ENCODE data around the gene CX3CR1. TPM values are rescaled to one million over a fixed set of nuclear protein-coding genes. Genes with fewer than 3 reads are reported as not detected.

The CX3CR1 gene, protein sequence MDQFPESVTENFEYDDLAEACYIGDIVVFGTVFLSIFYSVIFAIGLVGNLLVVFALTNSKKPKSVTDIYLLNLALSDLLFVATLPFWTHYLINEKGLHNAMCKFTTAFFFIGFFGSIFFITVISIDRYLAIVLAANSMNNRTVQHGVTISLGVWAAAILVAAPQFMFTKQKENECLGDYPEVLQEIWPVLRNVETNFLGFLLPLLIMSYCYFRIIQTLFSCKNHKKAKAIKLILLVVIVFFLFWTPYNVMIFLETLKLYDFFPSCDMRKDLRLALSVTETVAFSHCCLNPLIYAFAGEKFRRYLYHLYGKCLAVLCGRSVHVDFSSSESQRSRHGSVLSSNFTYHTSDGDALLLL
- total RNA-seq (under 1 TPM; 0.29 to 0.33 TPM), polyA plus RNA-seq (1 to 10 TPM; 1.6 to 3.7 TPM)

DNA sequence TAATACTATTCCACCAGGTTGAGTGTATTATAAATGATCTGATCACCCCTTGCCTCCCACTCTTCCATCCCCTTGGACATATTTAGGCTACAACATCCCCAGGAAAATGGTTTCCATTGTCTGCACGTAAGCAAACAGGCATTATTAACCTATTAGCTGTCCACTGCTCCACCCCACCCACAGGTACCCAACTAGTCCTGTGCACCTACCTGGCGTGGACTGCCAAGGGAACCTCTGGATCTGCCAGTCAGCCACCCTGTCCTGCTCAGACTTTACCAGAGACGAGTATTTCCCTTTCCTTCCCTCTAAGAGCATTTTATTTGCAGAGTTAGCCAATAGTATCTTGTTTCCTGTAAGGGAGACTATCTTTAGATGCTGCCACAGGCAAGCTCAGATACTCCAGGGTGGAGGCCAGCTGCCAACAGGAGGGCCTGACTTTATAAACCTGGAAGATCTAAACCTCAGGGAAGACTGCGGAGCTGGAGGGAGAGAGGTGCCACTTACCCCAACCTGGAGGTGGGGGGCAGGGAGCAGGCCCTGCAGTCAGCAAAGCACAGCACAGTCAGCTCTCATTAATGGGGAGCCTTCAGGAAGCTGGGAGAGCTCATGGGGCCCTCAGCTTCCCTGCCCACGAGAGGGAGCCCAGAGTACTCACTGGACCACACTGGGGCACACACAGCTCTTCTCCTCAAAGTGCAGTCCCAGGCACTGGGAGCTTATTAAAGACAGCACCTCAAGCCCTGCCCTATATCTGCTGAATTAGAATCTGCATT is at the start of gene CX3CR1:
TSS of gene CX3CR1 (minus strand) at position 292 of the 773 bp plus-strand sequence. CDS start 13,527 bp downstream, outside the sequence.
- intact Hi-C loops (cut with micrococcal nuclease) = no loop called here
- Mint-ChIP-seq H3K9me3 (no peaks in the 10 kb centered on the region), H3K27me3 (peaks cover 0 to 3% of the 10 kb centered on the region in 2 donors), H3K4me1 (peaks cover 23 to 40% (median 31%) of the 10 kb centered on the region in 4 donors), H3K36me3 (no peaks in the 10 kb centered on the region), H3K27ac (peak within 1 kb of the TSS in 3 of 7 donors; percentile 52 to 85 (median 56)), H3K4me3 (peak within 1 kb of the TSS in 5 of 8 donors; percentile 33 to 80 (median 56))
- no peak within 1 kb of the TSS for H3K27ac ChIP-seq (ENCODE audit: low read depth, low read length)
- ChIA-PET CTCF (ENCODE audit: partially characterized antibody) (interaction anchor here (1.1 to 18.4 kb wide), 6 partner anchors 8 to 152 kb away, joined by 4 to 427 read pairs (median 22); partner anchors contain the start of gene XIRP1), POLR2A (ENCODE audit: partially characterized antibody) (interaction anchor here (0.9 to 1.7 kb wide), 3 partner anchors 8 to 45 kb away, joined by 3 to 4 read pairs (median 4); no protein-coding TSS in a partner anchor)
- H3K4me3 ChIP-seq (ENCODE audit: low read length in 2 of 2) = no peak within 1 kb of the TSS
- H3K4me1 ChIP-seq (ENCODE audit: insufficient read depth, low read length) = peaks cover 22% of the 10 kb centered on the region
- no peaks in the 10 kb centered on the region for H3K9me3 ChIP-seq (ENCODE audit: control insufficient read depth in 1 of 2, low read length in 2 of 2)
- no peaks in the 10 kb centered on the region for H3K36me3 ChIP-seq (ENCODE audit: insufficient read depth, low read length)
- no peak for DNase-seq
- H3K27me3 ChIP-seq (ENCODE audit: insufficient read depth, low read length) = no peaks in the 10 kb centered on the region

DNA sequence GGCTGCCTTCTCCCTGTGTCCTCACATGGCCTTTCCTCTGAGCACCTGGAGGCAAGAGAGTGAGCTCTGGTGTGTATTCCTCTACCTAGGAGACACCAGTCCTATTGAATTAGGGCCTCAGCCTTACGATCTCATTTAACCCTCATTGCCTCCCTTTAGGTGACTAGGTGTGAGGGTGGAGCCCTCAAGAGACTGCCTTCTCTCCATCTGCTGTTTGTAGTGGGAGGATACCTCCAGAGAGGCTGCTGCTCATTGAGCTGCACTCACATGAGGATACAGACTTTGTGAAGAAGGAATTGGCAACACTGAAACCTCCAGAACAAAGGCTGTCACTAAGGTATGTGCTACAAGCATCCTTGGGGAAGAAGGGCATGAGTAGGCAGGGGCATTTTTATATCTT is 49.7 kb upstream of the CX3CR1 start, which contains the start of gene CCR8:
TSS of gene CCR8 (plus strand) at position 217 of the 400 bp plus-strand sequence. CDS start 2,623 bp downstream, outside the sequence.
- ChIA-PET CTCF (ENCODE audit: partially characterized antibody) (interaction anchor here (1.0 to 1.7 kb wide), 3 partner anchors 37 to 49 kb away, joined by 3 to 5 read pairs (median 4); no protein-coding TSS in a partner anchor), POLR2A (ENCODE audit: partially characterized antibody) (no interaction called here)
- peak in 3 of 5 donors; percentile 16 to 42 (median 16) for DNase-seq
- Histone ChIP-seq H3K9me3 (ENCODE audit: control insufficient read depth in 1 of 2, low read length in 2 of 2) (no peaks in the 10 kb centered on the region), H3K27ac (ENCODE audit: low read depth, low read length) (peak within 1 kb of the TSS; percentile 62), H3K4me3 (ENCODE audit: low read length in 2 of 2) (peak within 1 kb of the TSS in 1 of 2 donors; percentile 22), H3K27me3 (ENCODE audit: insufficient read depth, low read length) (no peaks in the 10 kb centered on the region), H3K4me1 (ENCODE audit: insufficient read depth, low read length) (peaks cover 38% of the 10 kb centered on the region), H3K36me3 (ENCODE audit: insufficient read depth, low read length) (no peaks in the 10 kb centered on the region)
- peaks cover 0 to 4% (median 0%) of the 10 kb centered on the region in 8 donors for H3K9me3 Mint-ChIP-seq
- H3K36me3 Mint-ChIP-seq = peaks cover 0 to 14% of the 10 kb centered on the region in 2 donors
- H3K27ac Mint-ChIP-seq = peak within 1 kb of the TSS; percentile 80 to 96 (median 92)
- intact Hi-C loops (cut with micrococcal nuclease) = loop anchor here (2.0 kb wide), 1 partner anchor 15 kb away; no protein-coding TSS in a partner anchor
- H3K4me3 Mint-ChIP-seq = peak within 1 kb of the TSS; percentile 75 to 94 (median 87)
- peaks cover 26 to 73% (median 40%) of the 10 kb centered on the region in 4 donors for H3K4me1 Mint-ChIP-seq
- H3K27me3 Mint-ChIP-seq = no peaks in the 10 kb centered on the region

GRCh38 chr3:39327746-39328349 is 48.0 kb upstream of the CX3CR1 start:
- no peaks in the 10 kb centered on the region for H3K36me3 ChIP-seq (ENCODE audit: insufficient read depth, low read length)
- H3K36me3 Mint-ChIP-seq = peaks cover 0 to 2% of the 10 kb centered on the region in 2 donors
- peak; percentile 10 to 79 (median 33) for DNase-seq
- no peak overlapping the region for H3K4me3 ChIP-seq (ENCODE audit: low read length in 2 of 2)
- H3K27me3 ChIP-seq (ENCODE audit: insufficient read depth, low read length) = no peaks in the 10 kb centered on the region
- peaks cover 32 to 82% (median 49%) of the 10 kb centered on the region in 4 donors for H3K4me1 Mint-ChIP-seq
- CTCF ChIA-PET (ENCODE audit: partially characterized antibody) = no interaction called here
- POLR2A ChIA-PET (ENCODE audit: partially characterized antibody) = no interaction called here
- peak overlapping the region; percentile 57 to 96 (median 90) for H3K27ac Mint-ChIP-seq
- H3K9me3 ChIP-seq (ENCODE audit: control insufficient read depth in 1 of 2, low read length in 2 of 2) = no peaks in the 10 kb centered on the region
- H3K27me3 Mint-ChIP-seq = no peaks in the 10 kb centered on the region
- H3K27ac ChIP-seq (ENCODE audit: low read depth, low read length) = peak overlapping the region; percentile 62
- H3K4me1 ChIP-seq (ENCODE audit: insufficient read depth, low read length) = peaks cover 52% of the 10 kb centered on the region
- intact Hi-C loops (cut with micrococcal nuclease) = loop anchor here (2.0 kb wide), 1 partner anchor 17 kb away; no protein-coding TSS in a partner anchor
- H3K9me3 Mint-ChIP-seq = peaks cover 0 to 4% (median 0%) of the 10 kb centered on the region in 8 donors
- H3K4me3 Mint-ChIP-seq = peak overlapping the region in 6 of 8 donors; percentile 3 to 54 (median 37)

DNA sequence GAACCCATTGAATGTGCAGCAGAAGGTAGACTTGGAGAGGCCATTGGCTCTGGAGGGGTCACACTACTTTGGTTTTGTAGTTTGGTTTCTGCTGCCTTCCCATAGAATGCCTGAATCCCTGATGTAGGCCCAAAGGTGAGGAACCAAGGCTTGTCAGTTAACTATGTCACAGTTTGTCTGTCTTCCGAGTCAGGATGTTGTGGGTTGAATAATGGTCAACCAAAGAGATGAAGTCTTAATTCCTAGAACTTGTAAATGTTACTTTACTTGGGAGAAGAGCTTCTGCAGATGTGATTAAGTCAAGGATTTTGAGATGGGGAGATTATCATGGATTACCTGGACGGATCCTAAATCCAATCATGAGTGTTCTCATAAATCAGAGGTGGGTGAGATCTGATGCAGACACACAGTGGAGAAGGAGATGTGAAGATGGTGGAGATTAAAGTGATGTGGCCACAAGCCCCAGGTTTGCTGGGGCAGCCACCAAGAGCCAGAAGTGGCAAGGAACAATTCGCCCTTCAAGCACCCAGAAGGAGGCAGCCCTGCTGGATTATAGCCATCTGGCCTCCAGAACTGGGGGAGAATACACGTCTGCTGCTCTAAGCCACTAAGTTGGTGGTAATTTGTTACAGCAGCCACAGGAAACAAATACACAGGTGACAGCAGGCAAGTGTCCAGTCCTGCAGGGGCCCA is 47.4 kb upstream of the CX3CR1 start:
- peak overlapping the region; percentile 78 to 96 (median 90) for H3K27ac Mint-ChIP-seq
- Histone ChIP-seq H3K4me3 (ENCODE audit: low read length in 2 of 2) (no peak overlapping the region), H3K9me3 (ENCODE audit: control insufficient read depth in 1 of 2, low read length in 2 of 2) (no peaks in the 10 kb centered on the region), H3K36me3 (ENCODE audit: insufficient read depth, low read length) (no peaks in the 10 kb centered on the region), H3K27me3 (ENCODE audit: insufficient read depth, low read length) (no peaks in the 10 kb centered on the region), H3K27ac (ENCODE audit: low read depth, low read length) (peak overlapping the region; percentile 62), H3K4me1 (ENCODE audit: insufficient read depth, low read length) (peaks cover 59% of the 10 kb centered on the region)
- DNase-seq = no peak
- intact Hi-C loops (cut with micrococcal nuclease) = no loop called here
- no peaks in the 10 kb centered on the region for H3K9me3 Mint-ChIP-seq
- ChIA-PET POLR2A (ENCODE audit: partially characterized antibody) (no interaction called here), CTCF (ENCODE audit: partially characterized antibody) (no interaction called here)
- peak overlapping the region in 6 of 8 donors; percentile 11 to 54 (median 22) for H3K4me3 Mint-ChIP-seq
- peaks cover 0 to 2% of the 10 kb centered on the region in 2 donors for H3K36me3 Mint-ChIP-seq
- H3K4me1 Mint-ChIP-seq = peaks cover 35 to 82% (median 52%) of the 10 kb centered on the region in 4 donors
- H3K27me3 Mint-ChIP-seq = no peaks in the 10 kb centered on the region

DNA sequence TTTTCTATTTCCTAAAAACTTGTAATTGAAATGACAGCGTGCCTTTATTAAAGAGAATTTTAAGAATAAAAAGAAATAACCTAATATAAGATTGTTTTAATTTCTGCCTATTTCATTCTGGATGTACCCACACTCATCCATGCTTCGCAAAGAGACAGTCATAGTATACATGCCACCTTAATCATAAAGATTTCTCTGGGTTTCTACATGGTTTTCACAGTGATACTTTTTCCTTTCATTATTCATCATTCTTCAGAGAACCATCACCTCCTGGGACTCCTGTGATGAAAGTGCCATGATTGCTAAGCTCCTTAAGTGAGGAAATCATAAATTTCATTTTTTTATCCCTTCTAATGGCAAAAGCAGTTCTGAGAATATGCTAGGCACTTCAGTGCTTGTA is 45.4 kb upstream of the CX3CR1 start:
- no peak overlapping the region for H3K4me3 Mint-ChIP-seq
- no peaks in the 10 kb centered on the region for H3K27me3 ChIP-seq (ENCODE audit: insufficient read depth, low read length)
- intact Hi-C loops (cut with micrococcal nuclease) = no loop called here
- H3K27ac ChIP-seq (ENCODE audit: low read depth, low read length) = no peak overlapping the region
- ChIA-PET POLR2A (ENCODE audit: partially characterized antibody) (no interaction called here), CTCF (ENCODE audit: partially characterized antibody) (no interaction called here)
- H3K4me3 ChIP-seq (ENCODE audit: low read length in 2 of 2) = no peak overlapping the region
- no peak for DNase-seq
- H3K27ac Mint-ChIP-seq = peak overlapping the region in 4 of 7 donors; percentile 3 to 90 (median 28)
- H3K9me3 Mint-ChIP-seq = no peaks in the 10 kb centered on the region
- peaks cover 43 to 85% (median 58%) of the 10 kb centered on the region in 4 donors for H3K4me1 Mint-ChIP-seq
- H3K36me3 Mint-ChIP-seq = no peaks in the 10 kb centered on the region
- H3K4me1 ChIP-seq (ENCODE audit: insufficient read depth, low read length) = peaks cover 69% of the 10 kb centered on the region
- no peaks in the 10 kb centered on the region for H3K27me3 Mint-ChIP-seq
- H3K9me3 ChIP-seq (ENCODE audit: control insufficient read depth in 1 of 2, low read length in 2 of 2) = no peaks in the 10 kb centered on the region
- no peaks in the 10 kb centered on the region for H3K36me3 ChIP-seq (ENCODE audit: insufficient read depth, low read length)

DNA sequence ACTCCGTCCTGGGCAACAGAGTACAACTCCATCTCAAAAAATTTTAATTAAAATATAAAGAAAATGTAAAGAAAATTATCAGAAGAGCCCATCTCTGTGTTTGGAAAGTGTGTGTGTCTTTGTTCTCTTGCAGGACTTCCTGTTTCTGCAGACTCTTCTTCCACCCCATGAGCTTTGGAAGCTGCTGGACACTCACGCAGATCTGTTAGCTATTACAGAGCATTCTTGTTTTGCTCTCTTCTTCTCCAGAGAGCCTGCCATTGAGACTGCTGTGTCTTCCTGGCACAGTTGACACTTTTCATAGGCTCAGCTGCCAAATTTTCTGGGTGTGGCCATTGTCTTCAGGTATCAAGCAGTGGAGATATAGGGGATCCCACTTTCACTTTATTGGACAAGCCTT is 43.7 kb upstream of the CX3CR1 start:
- peak overlapping the region in 6 of 8 donors; percentile 9 to 67 (median 46) for H3K4me3 Mint-ChIP-seq
- no peaks in the 10 kb centered on the region for H3K27me3 Mint-ChIP-seq
- POLR2A ChIA-PET (ENCODE audit: partially characterized antibody) = interaction anchor here (1.1 kb wide), 2 partner anchors 9 to 28 kb away, joined by 3 read pairs; no protein-coding TSS in a partner anchor
- intact Hi-C loops (cut with micrococcal nuclease) = no loop called here
- CTCF ChIA-PET (ENCODE audit: partially characterized antibody) = interaction anchor here (1.0 to 2.2 kb wide), 3 partner anchors 31 to 56 kb away, joined by 3 to 9 read pairs (median 3); no protein-coding TSS in a partner anchor
- H3K36me3 Mint-ChIP-seq = no peaks in the 10 kb centered on the region
- H3K36me3 ChIP-seq (ENCODE audit: insufficient read depth, low read length) = no peaks in the 10 kb centered on the region
- H3K27ac Mint-ChIP-seq = peak overlapping the region in 2 of 7 donors; percentile 50 to 78
- peaks cover 43 to 70% (median 53%) of the 10 kb centered on the region in 4 donors for H3K4me1 Mint-ChIP-seq
- DNase-seq = no peak
- no peaks in the 10 kb centered on the region for H3K27me3 ChIP-seq (ENCODE audit: insufficient read depth, low read length)
- no peak overlapping the region for H3K27ac ChIP-seq (ENCODE audit: low read depth, low read length)
- peaks cover 58% of the 10 kb centered on the region for H3K4me1 ChIP-seq (ENCODE audit: insufficient read depth, low read length)
- H3K9me3 ChIP-seq (ENCODE audit: control insufficient read depth in 1 of 2, low read length in 2 of 2) = no peaks in the 10 kb centered on the region
- no peak overlapping the region for H3K4me3 ChIP-seq (ENCODE audit: low read length in 2 of 2)
- H3K9me3 Mint-ChIP-seq = no peaks in the 10 kb centered on the region
